ENCODE results near the gene CXorf58.
A peak's percentile ranks its signal among the peaks of the same experiment; 100 is the strongest.

CXorf58 gene

GRCh38 chrX:23901060-23901459 lies 6.7 kb upstream of the CXorf58 start:
- DNase-seq (ENCODE audit: low spot score), result no peak

GRCh38 chrX:23901805-23902204 lies 6.0 kb upstream of the CXorf58 start:
- DNase-seq (ENCODE audit: low spot score), result peak; percentile 47

DNA sequence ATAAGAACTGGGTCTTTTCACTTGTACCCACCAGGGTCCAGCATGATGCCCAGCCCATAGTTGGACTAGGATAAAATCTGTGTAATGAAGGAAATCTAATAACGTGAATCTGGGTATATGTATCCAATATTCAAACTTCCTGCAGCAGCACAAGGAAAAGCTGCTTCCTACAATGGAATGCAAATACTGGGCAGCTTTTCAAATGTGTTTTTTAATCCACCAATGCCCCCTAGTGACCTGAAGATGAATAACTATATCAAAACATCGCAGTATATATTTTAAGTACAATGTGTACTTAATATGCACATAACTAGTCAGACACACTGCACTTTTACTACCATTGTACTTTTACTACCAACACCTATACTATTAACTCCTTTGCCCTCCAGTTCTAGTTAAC lies 5.4 kb upstream of the CXorf58 start:
- peak; percentile 25 for DNase-seq (ENCODE audit: low spot score)

DNA sequence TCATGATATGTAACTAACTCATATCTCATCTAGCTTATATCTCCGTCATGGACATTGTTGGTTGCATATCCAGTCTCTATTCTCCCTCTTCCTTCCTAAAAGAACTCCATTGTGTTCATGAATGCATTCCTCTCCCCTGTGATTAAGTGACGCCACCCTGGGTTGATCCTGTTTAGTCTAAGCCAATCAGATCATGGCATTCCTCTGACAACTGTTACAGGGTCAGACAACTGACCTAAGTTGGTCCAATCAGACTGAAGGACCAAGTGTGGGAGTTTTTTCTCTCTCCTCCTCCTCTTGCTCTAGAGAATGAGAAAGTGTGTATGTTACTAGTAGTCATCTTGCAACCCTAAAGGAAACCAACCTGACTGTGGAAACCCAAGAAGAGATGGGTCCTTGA lies 3.7 kb upstream of the CXorf58 start:
- no peak for DNase-seq (ENCODE audit: low spot score)

- DNase-seq (ENCODE audit: low spot score), result peak; percentile 25
These were observed 702 bp upstream of the CXorf58 start for GRCh38 chrX:23907111-23907497.

- no peak for DNase-seq (ENCODE audit: low spot score)
These were observed 606 bp downstream of the CXorf58 start for GRCh38 chrX:23908219-23909004.

DNA sequence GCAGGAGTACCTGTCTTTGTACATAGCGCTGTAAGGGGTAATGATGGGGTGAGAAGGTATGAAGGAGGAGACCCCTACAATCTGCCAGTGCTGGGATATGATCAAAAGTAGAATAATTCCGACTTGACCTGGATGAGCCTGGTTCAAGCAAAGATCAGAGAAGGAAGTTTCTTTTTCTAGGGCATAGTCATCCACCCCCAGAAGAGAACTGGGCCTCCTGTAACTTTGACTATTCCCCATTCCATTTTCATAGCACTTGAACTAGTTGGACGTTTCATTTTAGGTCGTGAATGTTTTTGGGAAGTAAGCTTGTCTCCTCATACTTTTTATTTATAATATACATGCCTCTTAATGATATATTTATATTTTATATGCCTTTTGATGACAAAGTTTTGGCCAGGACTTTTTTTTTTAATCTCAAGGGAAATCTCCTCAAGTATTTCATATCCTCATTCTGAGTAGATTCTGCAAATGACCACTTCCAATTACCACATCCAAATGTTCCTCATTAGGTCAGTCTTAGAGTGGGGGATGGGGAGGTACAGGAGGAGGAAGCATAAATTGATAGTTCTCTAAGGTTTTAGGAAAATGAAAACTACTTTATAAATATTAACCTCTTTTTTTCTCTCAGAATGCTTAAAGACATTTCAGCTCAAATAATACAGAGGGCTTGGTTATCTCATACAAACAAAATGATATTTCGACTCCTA lies 3.5 kb downstream of the CXorf58 start:
- DNase-seq (ENCODE audit: low spot score), result no peak

GRCh38 chrX:23919148-23919547 lies 11.3 kb downstream of the CXorf58 start:
- no peak for DNase-seq (ENCODE audit: low spot score)

- DNase-seq (ENCODE audit: low spot score), result no peak
These were observed 12.0 kb downstream of the CXorf58 start for GRCh38 chrX:23919706-23920320.

- no peak for DNase-seq (ENCODE audit: low spot score)
These were observed 18.2 kb downstream of the CXorf58 start for GRCh38 chrX:23926015-23926414.

GRCh38 chrX:23930894-23931604 lies 23.2 kb downstream of the CXorf58 start:
- DNase-seq (ENCODE audit: low spot score), result no peak

GRCh38 chrX:23932046-23932445 lies 24.2 kb downstream of the CXorf58 start:
- DNase-seq (ENCODE audit: low spot score), result no peak

GRCh38 chrX:23935106-23935505 lies 27.3 kb downstream of the CXorf58 start:
- DNase-seq (ENCODE audit: low spot score), result no peak

- DNase-seq (ENCODE audit: low spot score), result no peak
These were observed 28.4 kb downstream of the CXorf58 start for GRCh38 chrX:23936180-23936579.

GRCh38 chrX:23937100-23937499 lies 29.3 kb downstream of the CXorf58 start:
- DNase-seq (ENCODE audit: low spot score), result peak; percentile 55

- no peak for DNase-seq (ENCODE audit: low spot score)
These were observed 30.9 kb downstream of the CXorf58 start for GRCh38 chrX:23938690-23939089.

DNA sequence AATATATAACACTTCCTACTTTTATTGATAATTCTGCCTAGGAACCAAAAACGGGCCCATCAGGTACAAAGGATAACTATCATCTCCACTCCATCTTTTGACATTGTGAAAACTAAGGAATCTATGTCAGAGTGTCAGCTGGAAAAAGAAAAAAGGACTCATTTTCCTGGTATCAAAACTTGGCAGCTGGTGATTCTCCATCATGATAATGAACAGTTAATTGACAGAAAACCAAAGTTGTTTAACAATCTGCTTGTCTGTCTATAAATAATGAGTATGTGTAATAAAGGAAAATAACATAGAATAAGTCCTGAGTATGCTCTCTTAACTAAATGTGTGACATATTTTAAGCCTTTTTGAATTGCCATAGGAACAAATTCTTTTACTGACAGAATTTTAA lies 31.4 kb downstream of the CXorf58 start:
- no peak for DNase-seq (ENCODE audit: low spot score)

- DNase-seq (ENCODE audit: low spot score), result no peak
These were observed 36.4 kb downstream of the CXorf58 start for GRCh38 chrX:23944234-23944633.

DNA sequence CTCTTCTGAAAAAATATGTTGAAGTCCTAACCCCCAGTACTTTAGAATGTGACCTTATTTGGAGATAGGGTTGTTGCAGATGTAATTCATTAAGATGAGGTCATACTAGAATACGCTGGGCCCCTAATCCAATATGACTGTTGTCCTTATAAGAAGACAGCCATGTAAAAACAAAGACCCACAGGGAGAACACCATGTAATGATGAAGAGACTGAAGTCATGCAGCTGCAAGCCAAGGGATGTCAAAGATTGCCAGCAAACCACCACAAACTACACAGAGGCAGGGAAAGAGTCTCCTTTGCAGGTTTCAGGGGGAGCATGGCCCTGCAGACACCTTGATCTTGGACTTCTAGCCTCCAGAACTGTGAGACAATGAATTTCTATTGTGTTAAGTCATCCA lies 37.4 kb downstream of the CXorf58 start:
- DNase-seq (ENCODE audit: low spot score), result no peak

DNA sequence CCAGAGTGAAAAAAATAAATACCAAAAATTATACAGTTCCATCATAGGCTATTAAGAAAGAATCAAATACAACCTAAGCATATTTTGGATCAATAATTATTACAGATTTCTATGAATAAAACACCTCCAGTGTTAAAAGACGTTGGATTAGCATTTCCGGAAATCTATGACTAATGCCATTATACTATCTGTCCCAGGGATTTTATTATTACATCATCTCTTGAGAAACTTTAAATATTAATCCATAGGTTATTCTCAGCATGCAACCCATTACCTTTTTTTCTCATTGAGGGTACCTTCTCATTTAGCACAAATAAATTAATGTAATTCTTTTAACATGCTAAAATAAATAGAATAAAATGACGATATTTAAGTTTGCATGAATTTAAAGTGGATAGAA lies 44.6 kb downstream of the CXorf58 start:
- no peak for DNase-seq (ENCODE audit: low spot score)

DNA sequence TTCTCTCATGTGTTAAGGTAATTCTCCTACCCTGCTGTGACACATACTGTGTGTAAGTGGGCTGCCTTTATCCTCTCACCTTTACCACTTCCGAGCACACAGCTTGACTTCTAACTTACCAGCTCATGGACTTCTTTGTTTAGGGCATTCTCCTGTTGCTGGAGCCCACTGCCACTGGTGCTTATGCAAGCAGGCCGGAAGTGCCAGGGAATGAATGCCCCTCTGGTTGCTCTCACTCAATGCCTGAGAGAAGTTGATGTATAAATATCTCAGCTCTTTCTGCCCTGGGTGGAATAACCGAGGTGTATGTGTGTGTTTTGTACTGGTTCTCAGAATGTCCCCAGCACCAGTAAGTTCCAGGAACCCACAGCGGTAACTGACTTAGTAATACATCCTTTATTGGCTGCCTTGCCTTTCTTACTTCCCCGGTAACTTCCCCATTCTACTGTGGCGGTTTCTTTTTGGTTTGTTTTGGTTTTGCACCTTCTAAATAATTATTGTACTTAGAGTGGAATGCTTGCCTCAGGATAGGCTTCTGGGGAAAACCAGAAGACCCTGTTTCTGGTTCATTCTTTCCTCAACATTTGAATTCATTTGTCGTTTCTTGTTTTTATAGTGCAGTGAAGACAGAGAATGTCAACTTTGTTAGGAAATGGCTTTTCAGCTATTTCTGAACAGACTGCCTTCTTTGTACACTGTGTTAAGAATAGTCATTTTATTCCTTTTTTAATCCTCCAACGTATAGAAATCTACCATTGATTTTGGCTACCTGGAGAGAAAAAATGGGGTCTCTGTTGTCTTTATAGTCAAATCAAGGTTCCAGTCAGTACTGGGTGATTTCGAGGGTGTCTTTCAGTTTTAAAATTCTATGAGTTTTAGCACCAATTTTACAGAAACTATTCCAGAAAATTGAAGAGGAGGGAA lies 45.4 kb downstream of the CXorf58 start:
- no peak for DNase-seq (ENCODE audit: low spot score)

DNA sequence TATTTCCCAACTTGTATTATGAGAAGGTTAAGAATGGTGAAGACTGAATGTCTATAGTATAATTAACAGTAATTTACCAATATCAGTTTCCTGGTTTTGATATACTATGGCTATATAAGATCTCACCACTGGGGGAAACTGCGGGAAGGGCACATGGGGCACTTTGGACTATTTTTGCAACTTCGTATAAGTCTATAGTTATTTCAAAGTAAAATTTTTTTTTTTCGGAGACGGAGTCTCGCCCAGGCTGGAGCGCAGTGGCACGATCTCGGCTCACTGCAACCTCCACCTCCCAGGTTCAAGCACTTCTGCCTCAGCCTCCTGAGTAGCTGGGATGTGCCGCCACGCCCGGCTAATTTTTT lies 46.1 kb downstream of the CXorf58 start:
- DNase-seq (ENCODE audit: low spot score), result no peak
